GM20000 (cell line): Measurements from ENCODE around the gene CAT.

Source experiments
- DNase-seq: peaks from one replicate; pipeline ENCODE4 v3.0.0; 2012; ENCODE audit warnings: low spot score
- CTCF ChIP-seq: IDR thresholded peaks from 2 replicates; pipeline ENCODE4 v1.5.1; 2012; ENCODE audit warnings: mild to moderate bottlenecking, control low read depth; ENCODE audit errors: extremely low read depth, missing control alignments

The CAT gene

DNA sequence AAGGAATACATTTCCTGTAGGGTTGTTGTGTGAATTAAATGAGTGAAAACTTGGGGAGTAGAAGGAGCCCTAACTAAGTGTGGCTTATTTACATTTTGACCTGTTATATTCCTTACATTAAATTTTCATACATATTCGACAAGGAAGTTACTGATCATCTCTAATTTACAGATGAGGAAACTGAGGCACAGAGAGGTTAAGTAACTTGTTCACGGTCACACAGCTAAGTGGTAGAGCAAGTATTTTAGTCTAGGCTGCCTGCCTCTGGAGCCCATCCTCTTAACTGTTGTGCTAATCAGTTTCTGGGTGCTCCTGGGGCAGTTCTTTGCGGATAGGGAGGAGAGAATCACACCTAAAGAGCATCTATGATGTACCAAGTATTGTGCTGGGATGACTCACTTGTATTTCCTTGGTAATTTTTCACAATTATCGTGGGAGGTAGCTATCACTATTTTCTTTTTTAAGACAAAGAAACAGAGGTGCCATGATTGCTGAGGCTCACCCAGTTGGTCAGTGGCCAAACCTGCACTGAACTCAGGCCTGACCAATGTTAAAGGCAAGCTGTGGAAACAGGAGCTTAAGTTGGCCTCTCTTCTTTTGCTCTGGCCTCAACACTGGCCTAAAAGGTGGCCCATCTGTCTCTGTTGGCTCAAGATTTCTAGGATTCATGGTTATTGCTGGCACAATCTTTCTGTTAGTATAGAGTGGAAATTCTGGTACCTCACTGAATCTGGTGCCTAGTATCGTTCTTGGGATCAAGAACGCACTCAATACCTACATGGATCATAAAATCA, 77.7 kb downstream of the CAT start:
- no peak for TF ChIP-seq CTCF
- no peak for DNase-seq

DNA sequence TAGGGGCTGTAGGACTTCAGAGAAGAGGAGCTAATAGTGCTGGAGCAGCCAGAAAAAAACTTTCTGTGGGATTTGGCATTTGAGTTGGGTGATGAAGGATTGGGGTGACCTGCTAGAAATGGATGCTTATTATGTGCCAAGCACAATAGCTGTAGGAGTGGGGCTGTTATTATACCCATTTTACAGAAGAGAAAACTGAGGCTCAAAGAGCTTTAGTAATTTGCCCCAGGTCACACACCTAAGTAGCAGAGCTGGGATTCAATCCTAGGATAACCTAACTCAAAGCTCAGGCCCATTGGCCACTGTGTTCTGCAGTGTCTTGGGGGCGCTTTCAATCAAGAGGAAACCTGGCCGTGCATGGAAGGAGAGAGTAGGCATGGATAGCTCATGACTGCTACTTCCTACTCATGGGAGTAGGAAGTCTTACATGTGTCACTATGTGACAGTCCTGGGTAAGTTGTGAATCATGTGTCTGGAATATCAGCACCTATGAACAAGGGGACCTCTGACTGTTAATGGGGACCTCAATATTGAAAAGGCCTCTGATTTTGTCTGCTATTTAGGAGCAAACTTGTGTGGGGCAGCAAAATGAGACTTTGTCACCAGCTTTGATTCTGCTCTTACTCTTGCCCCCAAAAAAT, 81.0 kb downstream of the CAT start:
- TF ChIP-seq CTCF = no peak
- DNase-seq = no peak

DNA sequence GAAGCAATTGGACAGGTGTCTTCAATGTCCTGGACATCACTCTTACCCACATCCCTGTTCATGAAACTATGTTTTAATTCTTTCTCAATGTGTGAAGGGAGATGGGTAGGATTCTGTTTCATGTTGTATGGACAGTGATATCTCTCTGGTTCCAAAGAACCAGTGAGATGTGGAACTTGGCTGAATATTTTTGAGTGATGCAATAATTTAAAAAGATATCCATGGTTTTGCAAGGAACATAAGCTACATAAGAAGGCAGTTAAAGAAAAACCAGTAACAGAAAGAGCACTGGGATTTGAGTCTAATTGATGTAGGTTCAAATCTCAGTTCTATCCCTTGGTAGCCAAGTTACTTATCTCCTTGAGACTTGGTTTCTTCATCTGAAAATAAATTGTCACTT, 82.5 kb downstream of the CAT start:
- DNase-seq = no peak
- TF ChIP-seq CTCF = no peak
